HL-60 (cell line): ENCODE results near the gene DHRS3.

Experiments
- DNase-seq, 2 experiments: peaks; one replicate each; pipeline ENCODE4 v3.0.0-alpha.2; 2010 to 2020; ENCODE audit warnings: low read depth in 1 of 2, low spot score in 1 of 2
- H3K27ac ChIP-seq: fragments of 250-450 bp; sonication (Bioruptor Pico); replicated peaks from 2 replicates; pipeline ENCODE4 v1.5.1; 2020; ENCODE audit warnings: mild to moderate bottlenecking, moderate library complexity
- H3K27me3 ChIP-seq: fragments of 250-450 bp; sonication (Bioruptor Pico); 2 replicates; pipeline ENCODE4 v1.5.1; 2021; ENCODE audit warnings: mild to moderate bottlenecking, moderate library complexity; ENCODE audit not compliant: insufficient read depth, poor library complexity, severe bottlenecking
- H3K4me3 ChIP-seq: replicated peaks from 2 replicates; pipeline ENCODE4 v1.5.1; 2011; ENCODE audit warnings: mild to moderate bottlenecking, control low read depth, low read length; ENCODE audit not compliant: insufficient read depth
- CTCF ChIP-seq: IDR thresholded peaks from one replicate; pipeline ENCODE4 v1.5.1; 2011; ENCODE audit warnings: low read length, control low read depth, inconsistent platforms; ENCODE audit not compliant: insufficient read depth
- GABPA ChIP-seq: IDR thresholded peaks from 2 replicates; pipeline ENCODE4 v1.6.1; 2012; ENCODE audit warnings: low read depth
- POLR2AphosphoS5 ChIP-seq: IDR thresholded peaks from 2 replicates; pipeline ENCODE4 v1.6.1; 2012; ENCODE audit warnings: low read depth
- SPI1 ChIP-seq: IDR thresholded peaks from 2 replicates; pipeline ENCODE4 v1.6.1; 2012; ENCODE audit warnings: low read depth, mild to moderate bottlenecking, borderline replicate concordance
- TF ChIP-seq, protein P1 (sequence below): IDR thresholded peaks from 2 replicates; pipeline ENCODE4 v1.6.1; 2012; ENCODE audit warnings: low read depth; ENCODE audit not compliant: insufficient replicate concordance

The DHRS3 gene

GRCh38 chr1:12537906-12538461, 80.0 kb downstream of the DHRS3 start:
- H3K27ac ChIP-seq, result no peak overlapping the region
- no peak for DNase-seq
- H3K27me3 ChIP-seq, result no peaks in the 10 kb centered on the region
- TF ChIP-seq POLR2AphosphoS5 (no peak), SPI1 (no peak), GABPA (no peak), CTCF (no peak)
- TF ChIP-seq, protein P1, sequence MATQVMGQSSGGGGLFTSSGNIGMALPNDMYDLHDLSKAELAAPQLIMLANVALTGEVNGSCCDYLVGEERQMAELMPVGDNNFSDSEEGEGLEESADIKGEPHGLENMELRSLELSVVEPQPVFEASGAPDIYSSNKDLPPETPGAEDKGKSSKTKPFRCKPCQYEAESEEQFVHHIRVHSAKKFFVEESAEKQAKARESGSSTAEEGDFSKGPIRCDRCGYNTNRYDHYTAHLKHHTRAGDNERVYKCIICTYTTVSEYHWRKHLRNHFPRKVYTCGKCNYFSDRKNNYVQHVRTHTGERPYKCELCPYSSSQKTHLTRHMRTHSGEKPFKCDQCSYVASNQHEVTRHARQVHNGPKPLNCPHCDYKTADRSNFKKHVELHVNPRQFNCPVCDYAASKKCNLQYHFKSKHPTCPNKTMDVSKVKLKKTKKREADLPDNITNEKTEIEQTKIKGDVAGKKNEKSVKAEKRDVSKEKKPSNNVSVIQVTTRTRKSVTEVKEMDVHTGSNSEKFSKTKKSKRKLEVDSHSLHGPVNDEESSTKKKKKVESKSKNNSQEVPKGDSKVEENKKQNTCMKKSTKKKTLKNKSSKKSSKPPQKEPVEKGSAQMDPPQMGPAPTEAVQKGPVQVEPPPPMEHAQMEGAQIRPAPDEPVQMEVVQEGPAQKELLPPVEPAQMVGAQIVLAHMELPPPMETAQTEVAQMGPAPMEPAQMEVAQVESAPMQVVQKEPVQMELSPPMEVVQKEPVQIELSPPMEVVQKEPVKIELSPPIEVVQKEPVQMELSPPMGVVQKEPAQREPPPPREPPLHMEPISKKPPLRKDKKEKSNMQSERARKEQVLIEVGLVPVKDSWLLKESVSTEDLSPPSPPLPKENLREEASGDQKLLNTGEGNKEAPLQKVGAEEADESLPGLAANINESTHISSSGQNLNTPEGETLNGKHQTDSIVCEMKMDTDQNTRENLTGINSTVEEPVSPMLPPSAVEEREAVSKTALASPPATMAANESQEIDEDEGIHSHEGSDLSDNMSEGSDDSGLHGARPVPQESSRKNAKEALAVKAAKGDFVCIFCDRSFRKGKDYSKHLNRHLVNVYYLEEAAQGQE, result no peak
- H3K4me3 ChIP-seq, result no peak overlapping the region

DNA sequence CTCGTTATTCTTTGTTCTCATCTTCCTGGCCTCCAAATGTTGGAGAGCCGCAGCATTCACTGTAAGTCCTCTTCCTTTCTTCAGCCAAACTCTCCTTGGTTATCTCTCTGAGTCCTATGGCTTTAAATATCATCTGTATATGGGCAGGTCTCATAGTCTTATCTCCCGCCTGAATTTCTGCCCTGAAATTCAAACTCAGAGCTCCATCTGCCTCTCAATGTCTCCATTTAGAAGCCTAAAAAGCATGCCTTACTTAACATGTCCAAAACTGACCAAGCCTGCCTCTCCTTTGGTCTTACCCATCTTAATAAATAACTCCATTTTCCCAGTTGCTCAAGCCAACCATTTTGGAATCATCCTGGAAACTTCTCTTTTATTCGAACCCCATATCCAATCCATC, 80.7 kb downstream of the DHRS3 start:
- no peak overlapping the region for H3K27ac ChIP-seq
- TF ChIP-seq, protein P1, result no peak
- TF ChIP-seq SPI1 (no peak), POLR2AphosphoS5 (no peak), CTCF (no peak), GABPA (no peak)
- no peak overlapping the region for H3K4me3 ChIP-seq
- no peak for DNase-seq
- H3K27me3 ChIP-seq, result no peaks in the 10 kb centered on the region

GRCh38 chr1:12536023-12536639, 81.9 kb downstream of the DHRS3 start:
- H3K27ac ChIP-seq, result no peak overlapping the region
- H3K4me3 ChIP-seq, result no peak overlapping the region
- DNase-seq, result no peak
- TF ChIP-seq SPI1 (no peak), CTCF (no peak), GABPA (no peak), POLR2AphosphoS5 (no peak)
- TF ChIP-seq, protein P1, result no peak
- H3K27me3 ChIP-seq, result no peaks in the 10 kb centered on the region
